ENCODE data around the gene FXYD4. TPM values are rescaled to one million over a fixed set of nuclear protein-coding genes. Genes with fewer than 3 reads are reported as not detected.

Gene FXYD4
- total and polyA plus RNA-seq, 2 of the 8 experiments (the other 6 are each of a cell fraction or from before 2014, with no cell fraction given): not detected

DNA sequence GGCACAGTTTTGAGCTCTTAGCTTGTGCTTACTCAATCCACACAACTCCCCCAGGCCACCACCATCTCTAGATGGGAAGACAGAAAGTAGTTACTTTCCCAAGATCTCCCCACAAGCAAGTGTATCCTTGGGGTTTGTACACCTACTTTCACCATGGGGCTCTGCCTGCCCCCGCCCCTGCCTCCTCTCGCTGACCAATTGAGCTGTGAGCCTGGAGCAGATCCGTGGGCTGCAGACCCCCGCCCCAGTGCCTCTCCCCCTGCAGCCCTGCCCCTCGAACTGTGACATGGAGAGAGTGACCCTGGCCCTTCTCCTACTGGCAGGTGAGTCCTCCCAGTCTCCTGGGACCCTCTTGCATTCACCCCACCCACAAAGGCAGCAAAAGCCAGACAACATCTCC lies 2.0 kb downstream of the FXYD4 start:
- no peak for DNase-seq (ENCODE audit: low read depth in 1 of 2, low spot score in 2 of 2)
- Histone ChIP-seq H3K23ac (ENCODE audit: insufficient read length) (no peak overlapping the region), H2BK15ac (ENCODE audit: low read length) (no peak overlapping the region), H2BK5ac (ENCODE audit: low read depth, low read length) (no peak overlapping the region), H3K9ac (replicated peaks in 1 of 4; ENCODE audit: extremely low read depth in 1 of 4, low read depth in 3 of 4, low read length in 3 of 4) (no peak overlapping the region), H3K56ac (replicated peaks; ENCODE audit: insufficient read length, low read depth, low read length) (no peak overlapping the region), H3K27ac (ENCODE audit: low read depth, low read length) (no peak overlapping the region), H2BK20ac (ENCODE audit: low read length) (no peak overlapping the region), H2AK5ac (ENCODE audit: low read depth, low read length) (no peak overlapping the region), H3K27me3 (replicated peaks in 1 of 4; ENCODE audit: control insufficient read depth in 3 of 4, extremely low read depth in 1 of 4, insufficient read depth in 3 of 4, low read length in 3 of 4) (0 out of 7 replicates have a peak, but pooled peaks cover 0 to 2% (median 0%) of the 10 kb centered on the region in 4 experiments), H3K4me2 (ENCODE audit: insufficient read depth in 1 of 2, low read depth in 2 of 2, low read length in 2 of 2) (no peak overlapping the region; a peak in 1 of 4 replicates), H3K36me3 (ENCODE audit: control insufficient read depth in 2 of 4, insufficient read depth in 4 of 4, low read length in 3 of 4) (no peaks in the 10 kb centered on the region), H3K4me3 (ENCODE audit: extremely low read depth in 1 of 4, insufficient read depth in 2 of 4, low read depth in 3 of 4, low read length in 4 of 4) (no peak overlapping the region), H3K79me1 (ENCODE audit: low read depth, low read length) (no peaks in the 10 kb centered on the region), H3K14ac (ENCODE audit: insufficient read length) (no peak overlapping the region), H3K4me1 (replicated peaks in 1 of 4; ENCODE audit: control insufficient read depth in 3 of 4, insufficient read depth in 4 of 4, low read length in 3 of 4) (peaks cover 4 to 20% (median 7%) of the 10 kb centered on the region in 4 experiments), H3K23me2 (ENCODE audit: low read depth, low read length) (no peaks in the 10 kb centered on the region), H3K9me3 (ENCODE audit: insufficient read depth in 2 of 2, low read depth in 1 of 2, low read length in 1 of 2) (no peaks in the 10 kb centered on the region), H3K18ac (ENCODE audit: extremely low read depth, low read length) (no peak overlapping the region), H3K4ac (replicated peaks; ENCODE audit: insufficient read length, low read depth, low read length) (no peak overlapping the region), H3K79me2 (ENCODE audit: control insufficient read depth in 1 of 2, insufficient read depth in 2 of 2, low read length in 2 of 2) (no peaks in the 10 kb centered on the region), H4K5ac (ENCODE audit: insufficient read length, low read depth, low read length) (no peak overlapping the region), H4K20me1 (replicated peaks in 1 of 2; ENCODE audit: control insufficient read depth in 1 of 2, insufficient read depth in 2 of 2, low read length in 2 of 2) (no peaks in the 10 kb centered on the region), H2BK120ac (replicated peaks; ENCODE audit: low read depth, low read length) (no peak overlapping the region), H4K91ac (replicated peaks; ENCODE audit: insufficient read length, low read length) (no peak overlapping the region), H4K8ac (ENCODE audit: extremely low read depth, insufficient read depth, low read length) (no peak overlapping the region), H2AFZ (ENCODE audit: low read length) (no peak overlapping the region), H2BK12ac (ENCODE audit: low read depth, low read length) (no peak overlapping the region)
- CTCF ChIA-PET (ENCODE audit: partially characterized antibody): interaction anchor here (0.8 to 1.8 kb wide), 8 partner anchors 10 to 204 kb away, joined by 3 to 7 read pairs (median 4); no protein-coding TSS in a partner anchor
- 89% methylated on average over 4 of the region's 5 CpGs; no CpG with 5 or more reads in 1 of the 2 experiments for WGBS, 2 experiments (ENCODE audit: extremely low coverage in 1 of 2, insufficient coverage in 1 of 2, insufficient read length in 1 of 2, insufficient replicate concordance in 2 of 2, low coverage in 1 of 2, low lambda C conversion rate in 2 of 2, missing lambda C conversion rate in 1 of 2)
- POLR2A ChIA-PET (ENCODE audit: partially characterized antibody): interaction anchor here (1.6 to 2.7 kb wide), 3 partner anchors 13 to 22 kb away, joined by 4 to 11 read pairs (median 7); no protein-coding TSS in a partner anchor
- no peak for FAIRE-seq
- TF ChIP-seq JUND (IDR thresholded peaks at IDR 0.05; ENCODE audit: low read length): no peak
- TF ChIP-seq RBBP5 (IDR thresholded peaks at IDR 0.05; ENCODE audit: borderline replicate concordance, low read depth, low read length): no peak
- TF ChIP-seq SAP30 (IDR thresholded peaks at IDR 0.05; ENCODE audit: insufficient read depth, insufficient replicate concordance, low read length): no peak
- no peak for TF ChIP-seq BRCA1 (IDR thresholded peaks at IDR 0.05; ENCODE audit: low read depth, low read length)
- no peak for TF ChIP-seq SUZ12 (IDR thresholded peaks at IDR 0.05; ENCODE audit: low read length)
- TF ChIP-seq TBP (IDR thresholded peaks at IDR 0.05; ENCODE audit: low read depth, low read length): no peak
- no peak for TF ChIP-seq TAF7 (optimal IDR thresholded peaks at IDR 0.05; ENCODE audit: borderline replicate concordance, low read depth, low read length)
- TF ChIP-seq SIN3A (conservative IDR thresholded peaks at IDR 0.05 in 1 of 2, IDR thresholded peaks at IDR 0.05 in 1 of 2; ENCODE audit: low read depth in 1 of 2, low read length in 2 of 2): no peak
- no peak for TF ChIP-seq KDM5A (IDR thresholded peaks at IDR 0.05; ENCODE audit: low read length)

All from H1 (cell line).